Stimulated activated CD8-positive, alpha-beta memory T cell treated with anti-CD3 and anti-CD28 coated beads, Interleukin-12 subunit alpha, Interleukin-12 subunit beta, amount 100 ng/mL, for 1 hour (primary cell): ENCODE data around the gene HIPK1.
"Not testable (repeated sequence)": the region's sequence is repeated elsewhere in the genome, so short reads cannot be mapped to it uniquely, and the experiment has no call there.

Experiments used
- DNase-seq: peaks from one replicate; pipeline ENCODE4 v3.0.0-alpha.2; 2020; ENCODE audit warnings: low read depth

The HIPK1 gene

DNA sequence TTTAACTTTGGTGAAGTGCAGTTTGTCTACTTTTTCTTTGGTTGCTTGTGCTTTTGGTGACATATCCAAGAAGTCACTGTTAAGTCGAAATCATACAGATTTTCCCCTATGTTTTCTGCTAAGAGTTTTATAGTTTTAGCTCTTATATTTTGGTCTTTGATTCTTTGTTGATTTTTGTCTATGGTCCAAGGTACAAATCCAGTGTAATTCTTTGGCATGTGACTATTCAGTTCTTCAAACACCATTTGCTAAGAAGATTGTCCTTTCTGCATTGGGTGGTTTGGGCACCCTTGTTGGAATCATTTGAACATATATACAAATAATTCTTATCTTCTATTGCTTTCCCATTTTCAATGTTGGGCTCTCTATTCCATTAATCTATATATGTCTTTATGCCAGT, 16.2 kb downstream of the HIPK1 start:
- DNase-seq: no peak

DNA sequence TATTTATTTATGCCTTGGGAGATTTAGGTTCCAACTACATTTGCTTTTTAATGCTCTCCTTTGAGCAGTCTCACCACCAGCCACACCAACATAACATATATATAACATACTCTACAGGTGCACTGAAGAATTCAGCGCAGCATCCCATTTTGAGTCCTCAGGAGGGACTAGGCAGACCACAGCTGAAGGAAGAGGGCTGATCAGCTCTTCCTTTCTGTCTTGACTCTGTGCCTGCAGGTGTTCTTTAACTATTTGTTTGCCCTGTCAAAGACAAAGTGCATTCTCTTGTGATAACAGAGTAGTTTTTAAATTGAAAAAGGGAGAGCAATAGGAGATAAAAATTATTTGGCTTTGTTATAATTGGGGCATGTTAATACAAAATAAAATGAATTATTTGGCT, 17.0 kb downstream of the HIPK1 start:
- no peak for DNase-seq

DNA sequence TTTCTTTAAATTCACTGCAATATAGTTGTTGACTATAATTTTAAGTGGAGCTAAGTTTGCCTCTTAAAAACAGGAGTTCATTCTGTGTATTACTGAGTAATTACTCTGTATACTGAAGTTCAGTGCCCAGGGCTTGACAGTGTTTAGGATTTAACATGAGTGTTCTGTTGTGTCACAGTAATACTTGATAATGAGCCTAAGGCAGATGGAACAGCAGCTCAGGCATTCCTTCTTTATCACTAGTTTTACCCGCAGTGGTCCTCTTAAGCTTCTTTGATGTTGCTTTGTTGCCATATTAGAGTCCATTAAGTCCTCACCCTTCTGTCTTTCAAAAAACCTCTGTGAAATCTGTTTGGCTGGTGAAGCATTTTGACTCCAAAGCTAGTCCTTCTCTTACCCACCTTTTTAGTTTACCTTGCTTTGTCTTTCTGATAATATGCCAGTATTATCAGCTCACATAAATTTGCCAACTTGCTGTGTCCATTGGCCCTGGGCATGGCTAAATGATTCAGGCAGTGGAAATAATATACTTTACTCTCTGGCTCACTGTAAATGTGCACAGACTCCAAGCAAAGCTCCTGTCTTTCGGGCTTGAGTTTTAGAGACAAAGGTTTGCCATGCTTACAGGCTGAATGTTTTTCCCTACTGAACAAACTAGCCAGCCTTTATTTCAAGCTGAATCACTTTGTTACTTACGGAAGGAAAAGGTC, 17.7 kb downstream of the HIPK1 start:
- no peak for DNase-seq

DNA sequence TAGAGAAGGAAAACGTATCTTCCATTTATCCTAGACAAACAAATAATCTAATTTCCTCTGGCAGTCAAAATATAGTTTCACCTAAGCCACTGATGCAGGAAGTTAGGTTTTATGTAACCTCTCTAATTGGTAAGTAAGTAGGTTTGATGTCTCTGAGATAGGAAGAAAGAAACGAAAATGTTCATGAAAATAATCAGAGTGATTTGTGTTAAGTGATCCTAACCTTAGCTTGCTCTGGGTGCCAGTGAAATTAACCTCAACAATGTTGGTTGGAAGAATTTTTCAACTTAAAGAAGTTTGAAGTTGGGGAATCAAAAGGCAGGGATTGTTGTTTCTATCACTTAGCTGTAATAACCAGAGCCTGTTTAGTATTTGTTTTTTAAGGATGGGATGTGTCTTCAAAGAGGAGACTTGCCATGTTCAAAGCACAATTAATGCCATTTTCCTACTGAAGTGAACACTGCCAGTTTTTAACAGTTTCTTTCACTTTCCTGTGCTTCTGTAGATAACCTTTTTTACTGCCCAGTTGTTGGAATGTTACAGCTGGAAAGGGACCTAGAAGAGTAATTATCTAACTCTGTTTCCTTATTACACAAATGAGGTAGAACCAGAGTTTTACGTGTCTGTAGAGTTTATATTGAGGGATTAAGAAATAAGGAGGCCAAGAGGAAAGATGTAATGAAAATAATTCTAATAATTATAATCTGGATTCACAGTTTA, 18.4 kb downstream of the HIPK1 start:
- DNase-seq: no peak

DNA sequence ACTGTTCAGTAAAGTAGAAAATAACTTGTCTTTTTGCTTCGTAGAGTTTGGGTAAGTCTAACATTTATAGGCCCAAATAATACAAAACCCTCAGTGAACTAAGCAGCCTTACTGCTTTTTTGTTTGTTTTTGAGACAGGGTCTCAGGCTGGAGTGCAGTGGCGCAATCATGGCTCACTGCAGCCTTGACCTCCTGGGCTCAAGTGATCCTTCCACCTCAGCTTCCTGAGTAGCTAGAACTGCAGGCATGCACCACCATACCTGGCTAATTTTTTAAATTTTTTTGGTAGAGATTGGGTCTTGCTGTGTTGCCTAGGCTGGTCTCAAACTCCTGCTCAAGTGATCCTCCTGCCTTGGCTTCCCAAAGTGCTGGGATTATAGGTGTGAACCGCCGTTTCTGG, 19.0 kb downstream of the HIPK1 start:
- not testable (repeated sequence) for DNase-seq

DNA sequence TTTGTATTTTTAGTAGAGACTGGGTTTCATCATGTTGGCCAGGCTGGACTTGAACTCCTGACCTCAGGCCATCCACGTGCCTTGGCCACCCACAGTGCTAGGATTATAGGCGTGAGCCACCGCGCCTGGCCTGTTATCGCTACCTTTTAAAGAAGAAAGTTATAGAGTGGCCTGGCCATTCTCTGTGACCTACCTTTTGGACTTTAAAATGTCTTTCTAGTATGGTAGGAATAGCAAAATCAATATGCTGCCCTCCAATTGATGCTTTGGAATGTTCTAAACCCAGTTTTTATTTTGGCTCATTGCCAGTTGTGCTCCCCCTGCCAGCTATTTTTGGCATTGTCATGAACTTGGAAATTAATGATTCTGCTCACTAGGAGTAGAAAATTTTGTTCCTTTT, 19.9 kb downstream of the HIPK1 start:
- no peak for DNase-seq

DNA sequence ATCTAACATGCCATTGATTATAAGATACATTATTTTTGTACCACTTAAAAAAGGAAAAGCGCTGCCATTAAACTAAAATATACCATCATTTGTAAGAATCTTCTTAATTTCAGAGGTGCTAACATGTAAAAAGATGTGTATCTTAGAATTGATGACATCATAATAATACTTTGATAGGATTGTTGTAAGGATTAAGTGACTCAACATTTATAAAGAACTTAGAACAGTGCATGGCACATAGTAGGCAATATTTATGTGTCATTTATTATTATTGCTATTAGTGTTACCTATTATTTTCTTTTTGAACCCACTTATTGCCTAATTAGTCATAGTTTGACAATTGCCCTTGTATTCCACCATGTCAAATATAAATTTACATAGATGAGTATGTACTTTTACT, 21.8 kb downstream of the HIPK1 start:
- no peak for DNase-seq

DNA sequence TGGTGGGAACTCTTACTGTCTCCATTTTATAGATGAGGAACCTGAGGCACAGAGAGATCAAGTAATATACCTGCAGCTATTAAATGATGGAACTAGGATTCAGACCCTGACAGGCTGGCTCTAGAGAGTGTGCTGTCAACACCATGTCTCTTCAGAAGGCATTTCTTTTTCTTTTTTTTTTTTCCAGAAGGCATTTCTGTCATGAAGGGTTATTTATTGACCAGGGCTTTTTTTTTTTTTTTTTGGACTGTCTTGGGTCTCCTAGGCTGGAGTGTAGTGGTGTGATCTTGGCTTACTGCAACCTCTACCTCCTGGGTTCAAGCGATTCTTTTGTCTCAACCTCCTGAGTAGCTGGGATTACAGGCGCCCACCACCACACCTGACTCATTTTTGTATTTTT, 22.6 kb downstream of the HIPK1 start:
- no peak for DNase-seq

DNA sequence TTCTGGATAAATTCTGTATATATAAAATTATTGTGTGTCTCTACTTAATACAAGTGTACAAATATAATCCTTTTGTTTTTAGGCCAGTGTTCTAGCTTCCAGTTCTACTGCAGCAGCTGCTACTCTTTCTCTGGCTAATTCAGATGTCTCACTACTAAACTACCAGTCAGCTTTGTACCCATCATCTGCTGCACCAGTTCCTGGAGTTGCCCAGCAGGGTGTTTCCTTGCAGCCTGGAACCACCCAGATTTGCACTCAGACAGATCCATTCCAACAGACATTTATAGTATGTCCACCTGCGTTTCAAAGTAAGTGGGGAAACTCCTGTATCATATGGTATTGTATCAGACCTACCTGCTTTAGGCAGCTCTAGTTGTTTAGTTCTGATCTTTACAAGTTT, 28.9 kb downstream of the HIPK1 start:
- no peak for DNase-seq

DNA sequence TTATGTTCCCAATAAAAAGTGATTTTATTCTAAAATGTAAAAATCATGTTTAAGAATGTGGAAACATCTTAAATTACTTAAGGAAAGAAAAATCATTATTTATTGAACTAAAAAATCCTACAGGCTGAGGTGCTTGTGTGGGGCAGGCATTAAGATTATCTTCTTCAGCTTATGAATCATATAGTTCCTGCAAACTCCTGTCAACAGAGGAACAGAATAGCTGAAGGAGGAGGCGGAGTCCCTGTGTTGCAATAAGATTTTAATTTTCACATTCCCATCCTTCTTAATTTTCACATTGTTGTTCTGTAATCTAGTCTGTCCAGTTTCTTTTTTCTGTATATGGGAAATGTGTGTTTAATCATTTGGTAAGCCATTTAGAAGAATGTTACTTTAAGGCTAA, 29.6 kb downstream of the HIPK1 start:
- DNase-seq: no peak

DNA sequence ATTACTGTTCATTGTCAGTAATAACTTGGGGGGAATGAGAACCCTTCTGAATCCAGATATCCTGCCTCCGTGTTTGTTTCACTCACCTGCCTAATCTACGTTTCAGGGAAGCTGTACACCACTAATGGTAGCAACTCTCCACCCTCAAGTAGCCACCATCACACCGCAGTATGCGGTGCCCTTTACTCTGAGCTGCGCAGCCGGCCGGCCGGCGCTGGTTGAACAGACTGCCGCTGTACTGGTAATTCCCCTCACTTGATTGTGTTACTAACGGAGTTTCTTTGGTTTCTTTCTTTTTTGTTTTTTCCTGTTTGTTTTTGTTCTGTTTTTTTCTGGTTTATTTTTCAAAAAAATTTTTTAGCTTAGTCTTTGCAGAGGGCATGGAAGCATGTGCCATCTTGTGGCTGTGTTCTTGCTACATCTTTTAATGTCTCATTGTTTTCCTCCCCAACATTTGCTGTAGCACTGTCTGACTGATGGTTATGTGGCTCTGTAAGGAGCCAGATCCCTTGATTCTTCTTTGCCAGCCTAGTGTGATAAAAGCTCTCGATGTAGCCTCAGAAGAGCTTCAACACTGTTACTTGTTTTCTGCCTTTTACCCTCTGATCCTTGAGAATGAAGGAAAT, 34.3 kb downstream of the HIPK1 start:
- DNase-seq: no peak

DNA sequence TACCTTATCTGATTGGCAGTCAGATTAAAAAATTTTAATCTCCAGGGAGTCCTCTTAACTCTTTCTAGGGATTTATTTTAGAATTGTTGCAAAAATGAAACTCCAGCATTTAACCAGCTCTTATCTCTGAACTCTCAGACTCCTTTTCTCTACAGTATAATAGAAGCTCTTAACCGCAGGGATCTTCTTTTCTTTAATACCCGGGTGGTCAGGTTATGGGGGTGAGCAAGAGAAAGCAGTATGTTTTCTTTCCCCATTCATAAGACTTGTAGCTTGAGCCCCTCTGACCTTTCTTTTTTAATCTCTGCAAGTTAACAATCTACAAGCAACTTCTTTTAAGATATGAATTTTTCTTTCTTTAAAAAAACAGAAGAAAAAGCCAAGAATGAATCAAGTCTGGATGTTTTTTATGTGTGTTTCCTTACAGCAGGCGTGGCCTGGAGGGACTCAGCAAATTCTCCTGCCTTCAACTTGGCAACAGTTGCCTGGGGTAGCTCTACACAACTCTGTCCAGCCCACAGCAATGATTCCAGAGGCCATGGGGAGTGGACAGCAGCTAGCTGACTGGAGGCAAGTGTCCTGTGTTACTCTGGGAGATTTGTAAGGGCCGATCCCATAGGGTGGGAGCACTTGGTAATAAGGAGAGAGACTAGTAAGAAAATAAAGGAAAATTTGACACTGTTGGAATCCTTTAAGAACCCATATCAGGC, 36.7 kb downstream of the HIPK1 start:
- no peak for DNase-seq

DNA sequence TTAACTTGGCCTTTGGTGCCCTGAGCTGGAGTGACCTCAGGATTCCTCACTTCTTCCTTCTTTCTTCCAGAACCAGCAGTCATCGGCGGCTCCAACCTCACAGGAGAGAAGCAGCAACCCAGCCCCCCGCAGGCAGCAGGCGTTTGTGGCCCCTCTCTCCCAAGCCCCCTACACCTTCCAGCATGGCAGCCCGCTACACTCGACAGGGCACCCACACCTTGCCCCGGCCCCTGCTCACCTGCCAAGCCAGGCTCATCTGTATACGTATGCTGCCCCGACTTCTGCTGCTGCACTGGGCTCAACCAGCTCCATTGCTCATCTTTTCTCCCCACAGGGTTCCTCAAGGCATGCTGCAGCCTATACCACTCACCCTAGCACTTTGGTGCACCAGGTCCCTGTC, 43.8 kb downstream of the HIPK1 start:
- no peak for DNase-seq

DNA sequence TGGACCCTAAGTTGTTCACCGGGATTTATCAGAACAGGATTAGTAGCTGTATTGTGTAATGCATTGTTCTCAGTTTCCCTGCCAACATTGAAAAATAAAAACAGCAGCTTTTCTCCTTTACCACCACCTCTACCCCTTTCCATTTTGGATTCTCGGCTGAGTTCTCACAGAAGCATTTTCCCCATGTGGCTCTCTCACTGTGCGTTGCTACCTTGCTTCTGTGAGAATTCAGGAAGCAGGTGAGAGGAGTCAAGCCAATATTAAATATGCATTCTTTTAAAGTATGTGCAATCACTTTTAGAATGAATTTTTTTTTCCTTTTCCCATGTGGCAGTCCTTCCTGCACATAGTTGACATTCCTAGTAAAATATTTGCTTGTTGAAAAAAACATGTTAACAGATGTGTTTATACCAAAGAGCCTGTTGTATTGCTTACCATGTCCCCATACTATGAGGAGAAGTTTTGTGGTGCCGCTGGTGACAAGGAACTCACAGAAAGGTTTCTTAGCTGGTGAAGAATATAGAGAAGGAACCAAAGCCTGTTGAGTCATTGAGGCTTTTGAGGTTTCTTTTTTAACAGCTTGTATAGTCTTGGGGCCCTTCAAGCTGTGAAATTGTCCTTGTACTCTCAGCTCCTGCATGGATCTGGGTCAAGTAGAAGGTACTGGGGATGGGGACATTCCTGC, 46.2 kb downstream of the HIPK1 start:
- DNase-seq: no peak

DNA sequence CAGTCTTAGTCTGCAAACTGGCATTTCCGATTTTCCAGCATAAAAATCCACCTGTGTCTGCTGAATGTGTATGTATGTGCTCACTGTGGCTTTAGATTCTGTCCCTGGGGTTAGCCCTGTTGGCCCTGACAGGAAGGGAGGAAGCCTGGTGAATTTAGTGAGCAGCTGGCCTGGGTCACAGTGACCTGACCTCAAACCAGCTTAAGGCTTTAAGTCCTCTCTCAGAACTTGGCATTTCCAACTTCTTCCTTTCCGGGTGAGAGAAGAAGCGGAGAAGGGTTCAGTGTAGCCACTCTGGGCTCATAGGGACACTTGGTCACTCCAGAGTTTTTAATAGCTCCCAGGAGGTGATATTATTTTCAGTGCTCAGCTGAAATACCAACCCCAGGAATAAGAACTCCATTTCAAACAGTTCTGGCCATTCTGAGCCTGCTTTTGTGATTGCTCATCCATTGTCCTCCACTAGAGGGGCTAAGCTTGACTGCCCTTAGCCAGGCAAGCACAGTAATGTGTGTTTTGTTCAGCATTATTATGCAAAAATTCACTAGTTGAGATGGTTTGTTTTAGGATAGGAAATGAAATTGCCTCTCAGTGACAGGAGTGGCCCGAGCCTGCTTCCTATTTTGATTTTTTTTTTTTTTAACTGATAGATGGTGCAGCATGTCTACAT, 47.6 kb downstream of the HIPK1 start:
- no peak for DNase-seq

DNA sequence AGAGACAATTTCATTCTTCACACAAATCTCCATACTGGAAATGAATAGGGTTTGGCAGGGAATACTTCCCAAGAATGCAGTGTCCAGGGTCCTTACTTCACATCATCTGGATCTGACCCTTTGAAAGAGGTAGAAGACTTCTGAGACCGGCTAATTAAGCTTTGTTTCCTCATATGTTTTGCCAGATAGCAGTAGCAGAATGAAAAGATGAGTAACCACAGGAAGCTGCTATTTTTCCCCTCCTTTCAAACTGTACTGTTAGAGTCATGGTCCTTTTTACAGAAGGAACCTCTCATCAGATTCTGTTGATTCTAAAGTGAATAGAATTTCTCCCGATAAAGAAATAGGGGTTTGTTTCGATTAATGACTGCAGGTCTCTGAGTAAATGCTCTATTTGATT, 48.8 kb downstream of the HIPK1 start:
- no peak for DNase-seq

DNA sequence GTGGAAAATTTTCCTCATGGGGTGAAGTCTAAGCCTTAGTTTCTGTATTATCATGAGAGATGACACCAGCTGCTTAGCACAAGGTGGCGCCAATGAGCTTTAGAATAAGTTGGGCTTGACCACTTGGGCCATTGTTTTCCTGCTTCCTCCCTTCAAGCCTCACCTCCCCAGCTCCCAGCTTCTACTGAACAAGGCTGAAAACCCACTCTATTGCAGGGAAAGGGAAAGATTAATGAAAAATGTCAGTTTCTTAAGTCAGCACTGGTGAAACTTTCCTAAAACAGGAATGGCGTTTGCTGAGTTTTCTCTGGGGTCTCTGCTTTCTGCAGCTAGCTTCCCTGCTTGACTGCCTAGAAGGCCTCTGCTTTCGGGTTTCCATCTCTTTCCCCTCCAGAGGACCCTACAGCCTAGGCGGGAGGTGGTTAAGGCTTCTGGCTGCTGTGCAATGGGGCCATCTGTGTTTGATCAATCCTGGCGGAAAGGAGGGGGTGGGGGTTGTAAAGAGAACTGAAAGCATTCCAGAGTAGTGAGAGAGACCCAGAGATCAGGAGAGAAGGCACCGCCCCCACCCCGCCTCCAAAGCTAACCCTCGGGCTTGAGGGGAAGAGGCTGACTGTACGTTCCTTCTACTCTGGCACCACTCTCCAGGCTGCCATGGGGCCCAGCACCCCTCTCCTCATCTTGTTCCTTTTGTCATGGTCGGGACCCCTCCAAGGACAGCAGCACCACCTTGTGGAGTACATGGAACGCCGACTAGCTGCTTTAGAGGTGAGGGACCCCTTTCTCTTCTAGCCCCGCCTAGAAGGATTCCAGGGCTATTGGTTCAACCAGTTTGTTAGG, 50.0 kb downstream of the HIPK1 start, which contains the start of gene OLFML3:
TSS of gene OLFML3 (plus strand) at position 612 of the 840 bp plus-strand sequence. CDS start at position 655, 43 bp downstream.
- peak; percentile 12 for DNase-seq

DNA sequence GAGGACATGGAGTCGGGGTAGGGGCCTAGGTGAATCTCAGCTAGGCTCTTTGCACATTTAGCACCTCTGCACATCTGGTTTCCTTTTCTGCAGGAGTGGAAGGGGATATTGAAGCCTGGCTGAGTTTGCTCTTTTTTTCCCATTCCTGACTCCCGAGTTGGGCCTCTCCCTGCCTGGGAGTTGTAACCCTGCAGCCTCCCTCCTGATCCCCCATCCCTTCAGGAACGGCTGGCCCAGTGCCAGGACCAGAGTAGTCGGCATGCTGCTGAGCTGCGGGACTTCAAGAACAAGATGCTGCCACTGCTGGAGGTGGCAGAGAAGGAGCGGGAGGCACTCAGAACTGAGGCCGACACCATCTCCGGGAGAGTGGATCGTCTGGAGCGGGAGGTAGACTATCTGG, 51.0 kb downstream of the HIPK1 start:
- no peak for DNase-seq

DNA sequence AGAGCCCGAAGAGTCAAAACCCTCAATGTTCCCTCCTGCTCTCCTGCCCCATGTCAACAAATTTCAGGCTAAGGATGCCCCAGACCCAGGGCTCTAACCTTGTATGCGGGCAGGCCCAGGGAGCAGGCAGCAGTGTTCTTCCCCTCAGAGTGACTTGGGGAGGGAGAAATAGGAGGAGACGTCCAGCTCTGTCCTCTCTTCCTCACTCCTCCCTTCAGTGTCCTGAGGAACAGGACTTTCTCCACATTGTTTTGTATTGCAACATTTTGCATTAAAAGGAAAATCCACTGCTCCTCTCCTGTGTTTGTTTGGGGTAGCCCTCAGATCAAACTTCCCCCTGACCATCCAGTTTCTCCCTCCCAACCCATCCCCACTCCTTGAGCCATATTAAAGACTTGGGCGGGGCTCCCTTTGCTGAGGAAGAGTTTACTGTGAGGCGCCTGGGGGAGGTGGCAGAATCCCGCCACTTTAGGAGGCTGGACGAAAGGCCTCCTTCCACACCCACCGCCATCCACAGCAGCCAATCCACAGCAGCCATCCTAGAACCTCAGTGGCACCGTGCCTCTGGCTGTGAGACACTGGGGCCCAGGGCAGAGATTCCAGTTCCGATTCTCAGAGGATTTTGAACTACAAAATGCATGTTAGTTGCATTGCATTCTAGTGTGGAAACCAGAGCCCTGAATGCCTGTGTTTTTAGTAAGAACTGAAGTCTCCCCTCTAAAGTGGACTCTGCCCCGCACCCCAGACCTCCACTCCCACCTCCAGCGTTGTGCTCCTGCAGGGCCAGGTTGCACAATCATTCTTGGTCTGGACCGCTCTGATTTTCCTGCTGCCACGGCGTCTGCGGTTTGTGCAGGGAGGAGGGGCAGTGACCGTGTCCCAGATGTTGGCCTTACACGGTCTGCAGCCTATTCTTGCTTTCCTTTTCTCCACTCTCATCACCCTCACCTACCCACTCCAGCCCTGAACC, 53.1 kb downstream of the HIPK1 start:
- no peak for DNase-seq
